NT2/D1 (cell line): ENCODE results near the gene ANK3.
"Not testable (repeated sequence)": the region's sequence is repeated elsewhere in the genome, so short reads cannot be mapped to it uniquely, and the experiment has no call there.

Experiments used
- SUZ12 ChIP-seq: IDR thresholded peaks from 2 replicates; pipeline ENCODE4 v1.6.1; 2011; ENCODE audit not compliant: insufficient read length, insufficient read depth; ENCODE audit errors: extremely low read depth
- YY1 ChIP-seq: IDR thresholded peaks from 2 replicates; pipeline ENCODE4 v1.6.1; 2011; ENCODE audit not compliant: insufficient read length, insufficient read depth
- ZNF274 ChIP-seq: IDR thresholded peaks from 2 replicates; pipeline ENCODE4 v1.6.1; 2011; ENCODE audit warnings: mild to moderate bottlenecking, low read depth, low read length

DNA sequence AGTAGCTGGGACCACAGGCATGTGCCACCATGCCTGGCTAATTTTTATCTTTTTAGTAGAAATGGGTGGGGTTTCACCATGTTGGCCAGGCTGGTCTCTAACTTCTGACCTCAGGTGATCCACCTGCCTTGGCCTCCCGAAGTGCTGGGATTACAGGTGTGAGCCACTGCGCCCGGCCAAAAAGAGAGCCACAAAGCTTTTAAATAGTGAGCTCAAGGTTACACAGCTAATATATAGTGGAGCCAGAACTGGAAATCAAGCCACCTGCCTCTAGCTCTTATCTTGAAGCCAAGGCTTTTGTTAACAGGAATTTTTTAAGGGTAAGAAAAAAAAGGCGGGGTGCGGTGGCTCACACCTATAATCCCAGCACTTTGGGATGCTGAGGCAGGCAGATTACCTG, 354.3 kb downstream of the ANK3 start:
- not testable (repeated sequence) for TF ChIP-seq ZNF274, SUZ12, YY1
